HG02840 (cell line): ENCODE measurements around the gene PPP2R5C.

Experiments
- ATAC-seq: cut with Tn5 transposase; IDR thresholded peaks from one replicate; pipeline ENCODE4 v1.9.1; 2021; ENCODE audit warnings: mild to moderate bottlenecking, moderate library complexity, moderate number of reproducible peaks; ENCODE audit not compliant: unreplicated experiment, low FRiP score

Gene PPP2R5C

GRCh38 chr14:101834800-101835547 is 73.5 kb downstream of the PPP2R5C start:
- ATAC-seq, result no peak

- ATAC-seq, result no peak
Measured at GRCh38 chr14:101835566-101835965, 74.1 kb downstream of the PPP2R5C start.

GRCh38 chr14:101836135-101836534 is 74.6 kb downstream of the PPP2R5C start:
- no peak for ATAC-seq

- ATAC-seq, result no peak
Measured at GRCh38 chr14:101838476-101838875, 77.0 kb downstream of the PPP2R5C start.

GRCh38 chr14:101839236-101839635 is 77.7 kb downstream of the PPP2R5C start:
- ATAC-seq, result no peak

GRCh38 chr14:101839661-101840060 is 78.2 kb downstream of the PPP2R5C start:
- ATAC-seq, result no peak

- no peak for ATAC-seq
Measured at GRCh38 chr14:101840649-101841369, 79.3 kb downstream of the PPP2R5C start.

GRCh38 chr14:101843038-101843437 is 81.5 kb downstream of the PPP2R5C start:
- ATAC-seq, result no peak

- peak; percentile 48 for ATAC-seq
Measured at GRCh38 chr14:101843665-101844064, 82.2 kb downstream of the PPP2R5C start.

- ATAC-seq, result no peak
Measured at GRCh38 chr14:101844219-101844618, 82.7 kb downstream of the PPP2R5C start.

- no peak for ATAC-seq
Measured at GRCh38 chr14:101844751-101845150, 83.2 kb downstream of the PPP2R5C start.

- no peak for ATAC-seq
Measured at GRCh38 chr14:101845496-101845895, 84.0 kb downstream of the PPP2R5C start.

GRCh38 chr14:101845896-101846295 is 84.4 kb downstream of the PPP2R5C start:
- ATAC-seq, result no peak

GRCh38 chr14:101849125-101849524 is 87.6 kb downstream of the PPP2R5C start:
- ATAC-seq, result no peak

- ATAC-seq, result no peak
Measured at GRCh38 chr14:101849640-101850039, 88.1 kb downstream of the PPP2R5C start.

- no peak for ATAC-seq
Measured at GRCh38 chr14:101851183-101851582, 89.7 kb downstream of the PPP2R5C start.

- ATAC-seq, result no peak
Measured at GRCh38 chr14:101851736-101852405, 90.4 kb downstream of the PPP2R5C start.

- ATAC-seq, result no peak
Measured at GRCh38 chr14:101852785-101853184, 91.3 kb downstream of the PPP2R5C start.

- no peak for ATAC-seq
Measured at GRCh38 chr14:101853455-101854018, 92.0 kb downstream of the PPP2R5C start.

- ATAC-seq, result no peak
Measured at GRCh38 chr14:101854366-101854765, 92.9 kb downstream of the PPP2R5C start.

GRCh38 chr14:101855958-101856357 is 94.4 kb downstream of the PPP2R5C start:
- no peak for ATAC-seq
